ENCODE data around the gene HYPK. TPM values are rescaled to one million over a fixed set of nuclear protein-coding genes. Genes with fewer than 3 reads are reported as not detected.
A peak's percentile ranks its signal among the peaks of the same experiment; 100 is the strongest.

The HYPK gene
- total and polyA plus RNA-seq, 2 experiments from 2014 or later = 7.2 to 40.1 TPM

DNA sequence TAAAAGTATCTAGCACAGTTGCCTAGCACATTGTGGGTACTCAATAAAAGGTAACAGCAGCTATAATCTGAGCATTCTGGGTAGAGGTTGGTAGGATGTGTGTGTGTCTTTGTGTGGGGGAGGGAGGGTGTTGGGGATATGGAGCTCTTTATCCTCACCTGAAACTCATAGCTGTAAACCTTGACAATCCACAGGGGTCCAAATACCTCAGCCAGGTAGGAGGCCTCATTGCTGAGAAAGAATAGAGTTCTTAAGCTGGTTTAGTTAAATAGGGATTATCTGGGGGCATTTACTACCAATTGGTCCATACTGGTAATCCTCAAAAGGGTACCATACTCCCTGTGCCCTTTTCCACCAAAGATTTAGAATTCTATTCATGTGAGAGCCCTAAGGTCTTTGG is 4.4 kb upstream of the HYPK start:
- no peaks in the 10 kb centered on the region for H3K9me3 Mint-ChIP-seq
- peaks cover 78% of the 10 kb centered on the region for H3K36me3 Mint-ChIP-seq (ENCODE audit: low read depth)
- peak overlapping the region; percentile 5; the same call in 1 of the 2 replicates for H3K27ac Mint-ChIP-seq
- peaks cover 36% of the 10 kb centered on the region for H3K27me3 Mint-ChIP-seq (ENCODE audit: insufficient read depth, low read depth, poor library complexity)
- H3K36me3 ChIP-seq (ENCODE audit: insufficient read depth) = peaks cover 21% of the 10 kb centered on the region
- H3K79me2 ChIP-seq (replicated peaks; ENCODE audit: insufficient read depth) = peaks cover 22% of the 10 kb centered on the region
- H3F3A ChIP-seq (replicated peaks; ENCODE audit: low read depth) = peaks cover 37% of the 10 kb centered on the region
- H3K9me2 ChIP-seq (ENCODE audit: insufficient read depth) = no peaks in the 10 kb centered on the region
- peaks cover 38% of the 10 kb centered on the region for H3K4me1 ChIP-seq (ENCODE audit: insufficient read depth)
- H4K20me1 ChIP-seq (replicated peaks; ENCODE audit: insufficient read depth) = peaks cover 19% of the 10 kb centered on the region; the same call in 1 of the 2 replicates
- ATAC-seq = peak; percentile 5
- peak; percentile 59 for DNase-seq (ENCODE audit: low spot score)
- peak overlapping the region; percentile 28; the same call in 2 of the 3 replicates for H3K4me3 Mint-ChIP-seq
- H3K4me3 ChIP-seq = 0 out of 2 replicates have a peak overlapping the region, but pooled peaks have one; percentile 26
- no peak overlapping the region for H2AFZ ChIP-seq
- peak overlapping the region; percentile 68; the same call in 1 of the 2 replicates for H3K4me2 ChIP-seq
- H3K27me3 ChIP-seq (ENCODE audit: insufficient read depth) = no peaks in the 10 kb centered on the region
- no peak for TF ChIP-seq CTCF (conservative IDR thresholded peaks at IDR 0.05; ENCODE audit: low read depth in 2 of 2)
- TF ChIP-seq POLR2AphosphoS5 (IDR thresholded peaks at IDR 0.05; ENCODE audit: low read depth) = no peak
- TF ChIP-seq ZNF114 (CRISPR knock-in tag; IDR thresholded peaks at IDR 0.05) = no peak
- no peak for TF ChIP-seq ZNF331 (CRISPR knock-in tag; IDR thresholded peaks at IDR 0.05; ENCODE audit: low read depth)
- TF ChIP-seq, protein P1, sequence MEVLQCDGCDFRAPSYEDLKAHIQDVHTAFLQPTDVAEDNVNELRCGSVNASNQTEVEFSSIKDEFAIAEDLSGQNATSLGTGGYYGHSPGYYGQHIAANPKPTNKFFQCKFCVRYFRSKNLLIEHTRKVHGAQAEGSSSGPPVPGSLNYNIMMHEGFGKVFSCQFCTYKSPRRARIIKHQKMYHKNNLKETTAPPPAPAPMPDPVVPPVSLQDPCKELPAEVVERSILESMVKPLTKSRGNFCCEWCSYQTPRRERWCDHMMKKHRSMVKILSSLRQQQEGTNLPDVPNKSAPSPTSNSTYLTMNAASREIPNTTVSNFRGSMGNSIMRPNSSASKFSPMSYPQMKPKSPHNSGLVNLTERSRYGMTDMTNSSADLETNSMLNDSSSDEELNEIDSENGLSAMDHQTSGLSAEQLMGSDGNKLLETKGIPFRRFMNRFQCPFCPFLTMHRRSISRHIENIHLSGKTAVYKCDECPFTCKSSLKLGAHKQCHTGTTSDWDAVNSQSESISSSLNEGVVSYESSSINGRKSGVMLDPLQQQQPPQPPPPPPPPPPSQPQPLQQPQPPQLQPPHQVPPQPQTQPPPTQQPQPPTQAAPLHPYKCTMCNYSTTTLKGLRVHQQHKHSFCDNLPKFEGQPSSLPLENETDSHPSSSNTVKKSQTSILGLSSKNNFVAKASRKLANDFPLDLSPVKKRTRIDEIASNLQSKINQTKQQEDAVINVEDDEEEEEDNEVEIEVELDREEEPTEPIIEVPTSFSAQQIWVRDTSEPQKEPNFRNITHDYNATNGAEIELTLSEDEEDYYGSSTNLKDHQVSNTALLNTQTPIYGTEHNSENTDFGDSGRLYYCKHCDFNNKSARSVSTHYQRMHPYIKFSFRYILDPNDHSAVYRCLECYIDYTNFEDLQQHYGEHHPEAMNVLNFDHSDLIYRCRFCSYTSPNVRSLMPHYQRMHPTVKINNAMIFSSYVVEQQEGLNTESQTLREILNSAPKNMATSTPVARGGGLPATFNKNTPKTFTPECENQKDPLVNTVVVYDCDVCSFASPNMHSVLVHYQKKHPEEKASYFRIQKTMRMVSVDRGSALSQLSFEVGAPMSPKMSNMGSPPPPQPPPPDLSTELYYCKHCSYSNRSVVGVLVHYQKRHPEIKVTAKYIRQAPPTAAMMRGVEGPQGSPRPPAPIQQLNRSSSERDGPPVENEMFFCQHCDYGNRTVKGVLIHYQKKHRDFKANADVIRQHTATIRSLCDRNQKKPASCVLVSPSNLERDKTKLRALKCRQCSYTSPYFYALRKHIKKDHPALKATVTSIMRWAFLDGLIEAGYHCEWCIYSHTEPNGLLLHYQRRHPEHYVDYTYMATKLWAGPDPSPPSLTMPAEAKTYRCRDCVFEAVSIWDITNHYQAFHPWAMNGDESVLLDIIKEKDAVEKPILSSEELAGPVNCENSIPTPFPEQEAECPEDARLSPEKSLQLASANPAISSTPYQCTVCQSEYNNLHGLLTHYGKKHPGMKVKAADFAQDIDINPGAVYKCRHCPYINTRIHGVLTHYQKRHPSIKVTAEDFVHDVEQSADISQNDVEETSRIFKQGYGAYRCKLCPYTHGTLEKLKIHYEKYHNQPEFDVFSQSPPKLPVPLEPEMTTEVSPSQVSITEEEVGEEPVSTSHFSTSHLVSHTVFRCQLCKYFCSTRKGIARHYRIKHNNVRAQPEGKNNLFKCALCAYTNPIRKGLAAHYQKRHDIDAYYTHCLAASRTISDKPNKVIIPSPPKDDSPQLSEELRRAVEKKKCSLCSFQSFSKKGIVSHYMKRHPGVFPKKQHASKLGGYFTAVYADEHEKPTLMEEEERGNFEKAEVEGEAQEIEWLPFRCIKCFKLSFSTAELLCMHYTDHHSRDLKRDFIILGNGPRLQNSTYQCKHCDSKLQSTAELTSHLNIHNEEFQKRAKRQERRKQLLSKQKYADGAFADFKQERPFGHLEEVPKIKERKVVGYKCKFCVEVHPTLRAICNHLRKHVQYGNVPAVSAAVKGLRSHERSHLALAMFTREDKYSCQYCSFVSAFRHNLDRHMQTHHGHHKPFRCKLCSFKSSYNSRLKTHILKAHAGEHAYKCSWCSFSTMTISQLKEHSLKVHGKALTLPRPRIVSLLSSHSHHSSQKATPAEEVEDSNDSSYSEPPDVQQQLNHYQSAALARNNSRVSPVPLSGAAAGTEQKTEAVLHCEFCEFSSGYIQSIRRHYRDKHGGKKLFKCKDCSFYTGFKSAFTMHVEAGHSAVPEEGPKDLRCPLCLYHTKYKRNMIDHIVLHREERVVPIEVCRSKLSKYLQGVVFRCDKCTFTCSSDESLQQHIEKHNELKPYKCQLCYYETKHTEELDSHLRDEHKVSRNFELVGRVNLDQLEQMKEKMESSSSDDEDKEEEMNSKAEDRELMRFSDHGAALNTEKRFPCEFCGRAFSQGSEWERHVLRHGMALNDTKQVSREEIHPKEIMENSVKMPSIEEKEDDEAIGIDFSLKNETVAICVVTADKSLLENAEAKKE (CRISPR knock-in tag; IDR thresholded peaks at IDR 0.05) = no peak
- TF ChIP-seq NANOG (IDR thresholded peaks at IDR 0.05; ENCODE audit: borderline replicate concordance) = no peak
- TF ChIP-seq, protein P2, sequence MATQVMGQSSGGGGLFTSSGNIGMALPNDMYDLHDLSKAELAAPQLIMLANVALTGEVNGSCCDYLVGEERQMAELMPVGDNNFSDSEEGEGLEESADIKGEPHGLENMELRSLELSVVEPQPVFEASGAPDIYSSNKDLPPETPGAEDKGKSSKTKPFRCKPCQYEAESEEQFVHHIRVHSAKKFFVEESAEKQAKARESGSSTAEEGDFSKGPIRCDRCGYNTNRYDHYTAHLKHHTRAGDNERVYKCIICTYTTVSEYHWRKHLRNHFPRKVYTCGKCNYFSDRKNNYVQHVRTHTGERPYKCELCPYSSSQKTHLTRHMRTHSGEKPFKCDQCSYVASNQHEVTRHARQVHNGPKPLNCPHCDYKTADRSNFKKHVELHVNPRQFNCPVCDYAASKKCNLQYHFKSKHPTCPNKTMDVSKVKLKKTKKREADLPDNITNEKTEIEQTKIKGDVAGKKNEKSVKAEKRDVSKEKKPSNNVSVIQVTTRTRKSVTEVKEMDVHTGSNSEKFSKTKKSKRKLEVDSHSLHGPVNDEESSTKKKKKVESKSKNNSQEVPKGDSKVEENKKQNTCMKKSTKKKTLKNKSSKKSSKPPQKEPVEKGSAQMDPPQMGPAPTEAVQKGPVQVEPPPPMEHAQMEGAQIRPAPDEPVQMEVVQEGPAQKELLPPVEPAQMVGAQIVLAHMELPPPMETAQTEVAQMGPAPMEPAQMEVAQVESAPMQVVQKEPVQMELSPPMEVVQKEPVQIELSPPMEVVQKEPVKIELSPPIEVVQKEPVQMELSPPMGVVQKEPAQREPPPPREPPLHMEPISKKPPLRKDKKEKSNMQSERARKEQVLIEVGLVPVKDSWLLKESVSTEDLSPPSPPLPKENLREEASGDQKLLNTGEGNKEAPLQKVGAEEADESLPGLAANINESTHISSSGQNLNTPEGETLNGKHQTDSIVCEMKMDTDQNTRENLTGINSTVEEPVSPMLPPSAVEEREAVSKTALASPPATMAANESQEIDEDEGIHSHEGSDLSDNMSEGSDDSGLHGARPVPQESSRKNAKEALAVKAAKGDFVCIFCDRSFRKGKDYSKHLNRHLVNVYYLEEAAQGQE (IDR thresholded peaks at IDR 0.05; ENCODE audit: unreplicated experiment) = no peak
- TF ChIP-seq ETS1 (IDR thresholded peaks at IDR 0.05) = no peak
- no peak for TF ChIP-seq STAT1 (IDR thresholded peaks at IDR 0.05; ENCODE audit: unreplicated experiment)
- TF ChIP-seq CREB1 (CRISPR knock-in tag; IDR thresholded peaks at IDR 0.05; ENCODE audit: low read depth) = no peak
- TF ChIP-seq JUNB (IDR thresholded peaks at IDR 0.05; ENCODE audit: unreplicated experiment) = no peak
- H3K27ac ChIP-seq (ENCODE audit: low read depth) = peak overlapping the region; percentile 65; the same call in 1 of the 2 replicates
- peaks cover 56% of the 10 kb centered on the region for H3K4me1 Mint-ChIP-seq
